Thymus (tissue), 11 donors: ENCODE data around the gene ACTN4. TPM values are rescaled to one million over a fixed set of nuclear protein-coding genes. Genes with fewer than 3 reads are reported as not detected.
A peak's percentile ranks its signal among the peaks of the same experiment; 100 is the strongest.

Experiments
- DNase-seq, 9 donors: peaks; one replicate each; pipeline ENCODE4 v3.0.0-alpha.2; 2013; ENCODE audit warnings: low spot score in 9 of 9, low read depth in 6 of 9, missing footprints in 1 of 9
- H3K27ac ChIP-seq, 2 donors: one replicate each; pipeline ENCODE4 v1.5.1; 2013; ENCODE audit warnings: control low read depth in 1 of 2, low read depth in 1 of 2, low read length in 1 of 2, mild to moderate bottlenecking in 1 of 2, moderate library complexity in 1 of 2
- H3K27me3 ChIP-seq, 2 donors: one replicate each; pipeline ENCODE4 v1.5.1; 2013; ENCODE audit warnings: low read length in 1 of 2; ENCODE audit not compliant: control insufficient read depth in 2 of 2, insufficient read depth in 1 of 2
- H3K36me3 ChIP-seq, 2 donors: one replicate each; pipeline ENCODE4 v1.5.1; 2013; ENCODE audit warnings: low read length in 1 of 2, mild to moderate bottlenecking in 1 of 2, moderate library complexity in 1 of 2; ENCODE audit not compliant: control insufficient read depth in 2 of 2, insufficient read depth in 2 of 2
- H3K4me1 ChIP-seq, 2 donors: one replicate each; pipeline ENCODE4 v1.5.1; 2013; ENCODE audit warnings: low read length in 2 of 2; ENCODE audit not compliant: control insufficient read depth in 2 of 2, insufficient read depth in 2 of 2
- H3K4me3 ChIP-seq, 2 donors: one replicate each; pipeline ENCODE4 v1.5.1; 2013; ENCODE audit warnings: low read length in 2 of 2, control low read depth in 1 of 2, mild to moderate bottlenecking in 1 of 2
- H3K9me3 ChIP-seq, 2 donors: one replicate each; pipeline ENCODE4 v1.5.1; 2013; ENCODE audit warnings: low read length in 1 of 2, mild to moderate bottlenecking in 1 of 2; ENCODE audit not compliant: control insufficient read depth in 2 of 2, insufficient read depth in 1 of 2
- WGBS: extraction: QIAGEN DNeasy Blood & Tissue Kit; methylation state at CpG from one replicate; pipeline ENCODE4 v1.1.7; 2013; 5-methylcytosine and 5-hydroxymethylcytosine counted together
- polyA plus RNA-seq: library from polyadenylated mRNA; stranded (reverse); fragments of 200-250 nt; gene quantifications from one replicate; pipeline ENCODE4 v1.2.3, GENCODE V29; 2013
- total RNA-seq: library from RNA; stranded (reverse); fragments of 120-200 nt; gene quantifications from one replicate; pipeline ENCODE4 v1.2.4, GENCODE V29; 2013
- donor health status: healthy.

The ACTN4 gene
- total and polyA plus RNA-seq, 2 donors, result 23.8 to 124 TPM

- WGBS, result 61% methylated on average over 10 of the region's 10 CpGs
- peaks cover 0 to 9% of the 10 kb centered on the region in 2 donors for H3K27me3 ChIP-seq
- peaks cover 9 to 48% of the 10 kb centered on the region in 2 donors for H3K4me1 ChIP-seq
- peak overlapping the region; percentile 19 to 64 for H3K27ac ChIP-seq
- peaks cover 0 to 3% of the 10 kb centered on the region in 2 donors for H3K9me3 ChIP-seq
- H3K4me3 ChIP-seq, result no peak overlapping the region
- no peaks in the 10 kb centered on the region for H3K36me3 ChIP-seq
- DNase-seq, result no peak
These were observed 38.4 kb downstream of the ACTN4 start for GRCh38 chr19:38685666-38686529.

DNA sequence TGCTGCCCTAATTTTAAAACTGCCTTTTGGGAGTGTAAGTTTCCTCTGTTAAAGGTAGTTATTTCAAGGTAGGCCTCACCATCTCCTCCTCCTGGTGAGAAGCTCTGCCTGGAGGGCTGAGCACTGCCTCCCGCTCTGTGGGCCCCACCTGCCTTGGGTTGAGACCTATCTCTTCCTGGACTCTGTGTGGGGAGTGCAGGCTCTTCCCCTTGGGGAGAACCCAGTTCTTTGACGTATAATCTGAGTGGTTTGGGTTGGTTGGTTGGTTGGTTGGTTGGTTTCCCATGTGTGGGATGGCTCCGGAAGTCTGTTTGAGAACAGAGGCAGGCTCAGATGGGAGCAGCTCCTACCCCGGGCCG, 39.1 kb downstream of the ACTN4 start:
- Histone ChIP-seq H3K27ac (peak overlapping the region in 1 of 2 donors; percentile 64), H3K4me1 (peaks cover 7 to 41% of the 10 kb centered on the region in 2 donors), H3K36me3 (no peaks in the 10 kb centered on the region), H3K27me3 (peaks cover 0 to 6% of the 10 kb centered on the region in 2 donors), H3K9me3 (peaks cover 0 to 3% of the 10 kb centered on the region in 2 donors), H3K4me3 (no peak overlapping the region)
- 9% methylated on average over 5 of the region's 5 CpGs for WGBS
- DNase-seq, result peak in 1 of 9 donors; percentile 58

GRCh38 chr19:38687837-38688378, 40.5 kb downstream of the ACTN4 start:
- DNase-seq, result no peak
- Histone ChIP-seq H3K36me3 (peaks cover 0 to 5% of the 10 kb centered on the region in 2 donors), H3K27me3 (peaks cover 0 to under 1% of the 10 kb centered on the region in 2 donors), H3K9me3 (no peaks in the 10 kb centered on the region), H3K27ac (no peak overlapping the region), H3K4me3 (no peak overlapping the region), H3K4me1 (peaks cover 7 to 38% of the 10 kb centered on the region in 2 donors)
- WGBS, result 97% methylated on average over 7 of the region's 7 CpGs

- WGBS, result 97% methylated on average over 14 of the region's 14 CpGs
- Histone ChIP-seq H3K4me1 (peaks cover 7 to 36% of the 10 kb centered on the region in 2 donors), H3K27ac (no peak overlapping the region), H3K4me3 (no peak overlapping the region), H3K27me3 (peaks cover 2 to 11% of the 10 kb centered on the region in 2 donors), H3K36me3 (peaks cover 0 to 7% of the 10 kb centered on the region in 2 donors), H3K9me3 (no peaks in the 10 kb centered on the region)
- no peak for DNase-seq
These were observed 42.7 kb downstream of the ACTN4 start for GRCh38 chr19:38690146-38690545.

DNA sequence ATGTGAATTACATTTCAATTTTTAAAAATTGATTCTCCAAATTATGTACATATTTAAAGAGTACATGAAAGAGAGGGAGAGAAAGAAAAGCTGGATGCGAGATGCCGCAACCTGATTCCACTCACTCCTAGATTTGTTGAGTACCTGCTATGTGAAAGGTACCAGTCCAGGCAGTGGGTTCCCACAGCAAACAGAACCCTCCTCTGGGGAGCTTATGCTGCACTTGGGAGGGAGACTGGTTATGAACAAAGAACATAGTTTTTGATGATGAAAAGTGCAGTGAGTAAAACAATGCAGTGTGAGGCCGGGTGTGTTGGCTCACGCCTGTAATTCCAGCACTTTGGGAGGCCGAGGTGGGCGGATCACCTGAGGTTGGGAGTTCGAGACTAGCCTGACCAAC, 43.4 kb downstream of the ACTN4 start:
- H3K27ac ChIP-seq, result no peak overlapping the region
- H3K9me3 ChIP-seq, result no peaks in the 10 kb centered on the region
- peaks cover 2 to 11% of the 10 kb centered on the region in 2 donors for H3K27me3 ChIP-seq
- peaks cover 0 to 7% of the 10 kb centered on the region in 2 donors for H3K36me3 ChIP-seq
- peaks cover 7 to 29% of the 10 kb centered on the region in 2 donors for H3K4me1 ChIP-seq
- no peak for DNase-seq
- no peak overlapping the region for H3K4me3 ChIP-seq
- WGBS, result 89% methylated on average over 7 of the region's 7 CpGs

GRCh38 chr19:38691938-38692457, 44.5 kb downstream of the ACTN4 start:
- Histone ChIP-seq H3K9me3 (no peaks in the 10 kb centered on the region), H3K4me3 (no peak overlapping the region), H3K27ac (no peak overlapping the region), H3K36me3 (peaks cover 0 to 7% of the 10 kb centered on the region in 2 donors), H3K27me3 (peaks cover 2 to 11% of the 10 kb centered on the region in 2 donors), H3K4me1 (peaks cover 0 to 19% of the 10 kb centered on the region in 2 donors)
- DNase-seq, result no peak
- WGBS, result 88% methylated on average over 15 of the region's 15 CpGs

DNA sequence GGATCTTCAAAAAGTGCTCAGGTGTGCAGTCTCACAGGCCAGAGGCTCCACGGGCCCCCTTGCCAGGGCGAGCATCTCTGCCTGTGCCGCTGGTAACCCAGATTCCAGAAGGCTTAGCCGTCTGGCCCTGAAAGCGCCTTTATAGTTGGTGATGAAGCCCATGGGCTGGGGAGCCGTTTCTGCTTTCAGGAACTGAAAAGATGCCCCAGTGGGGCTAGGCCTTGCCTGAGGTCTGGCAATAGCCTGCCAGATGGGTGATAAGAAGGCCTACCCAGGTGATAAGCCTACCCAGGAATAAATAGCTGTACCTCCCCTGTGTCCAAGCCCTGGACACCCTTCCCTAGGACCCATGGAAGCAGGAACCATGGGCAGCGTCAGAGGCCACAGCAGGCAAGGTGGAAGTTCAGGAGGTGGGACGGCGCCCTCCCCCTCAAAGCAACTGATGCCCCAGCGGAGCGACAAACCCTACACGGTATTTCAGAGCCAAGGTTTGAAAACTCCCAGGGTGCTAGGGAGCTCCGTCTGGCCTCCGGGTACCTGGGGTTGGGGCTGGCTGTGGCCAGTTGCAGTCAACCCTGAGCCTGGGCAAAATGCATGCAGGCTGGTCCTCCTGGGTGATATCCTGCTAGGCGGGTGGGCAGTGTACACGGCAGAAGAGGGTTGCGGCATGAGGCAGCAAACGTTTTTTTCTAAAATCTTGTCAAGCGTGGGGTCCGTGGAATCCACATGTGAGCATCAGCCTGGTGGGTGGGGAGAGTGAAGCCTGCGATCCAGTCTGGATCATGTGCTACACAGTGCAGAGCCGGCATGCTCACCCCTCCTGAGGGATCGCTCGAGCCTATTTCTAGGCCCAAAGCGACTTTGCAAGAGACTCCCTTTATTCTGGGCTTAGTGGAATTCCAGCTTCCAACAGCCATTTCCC, 45.3 kb downstream of the ACTN4 start:
- H3K36me3 ChIP-seq, result peaks cover 0 to 7% of the 10 kb centered on the region in 2 donors
- DNase-seq, result no peak
- 89% methylated on average over 25 of the region's 25 CpGs for WGBS
- H3K4me3 ChIP-seq, result no peak overlapping the region
- no peaks in the 10 kb centered on the region for H3K9me3 ChIP-seq
- H3K27me3 ChIP-seq, result peaks cover 2 to 13% of the 10 kb centered on the region in 2 donors
- H3K27ac ChIP-seq, result peak overlapping the region in 1 of 2 donors; percentile 4
- peaks cover 0 to 23% of the 10 kb centered on the region in 2 donors for H3K4me1 ChIP-seq

DNA sequence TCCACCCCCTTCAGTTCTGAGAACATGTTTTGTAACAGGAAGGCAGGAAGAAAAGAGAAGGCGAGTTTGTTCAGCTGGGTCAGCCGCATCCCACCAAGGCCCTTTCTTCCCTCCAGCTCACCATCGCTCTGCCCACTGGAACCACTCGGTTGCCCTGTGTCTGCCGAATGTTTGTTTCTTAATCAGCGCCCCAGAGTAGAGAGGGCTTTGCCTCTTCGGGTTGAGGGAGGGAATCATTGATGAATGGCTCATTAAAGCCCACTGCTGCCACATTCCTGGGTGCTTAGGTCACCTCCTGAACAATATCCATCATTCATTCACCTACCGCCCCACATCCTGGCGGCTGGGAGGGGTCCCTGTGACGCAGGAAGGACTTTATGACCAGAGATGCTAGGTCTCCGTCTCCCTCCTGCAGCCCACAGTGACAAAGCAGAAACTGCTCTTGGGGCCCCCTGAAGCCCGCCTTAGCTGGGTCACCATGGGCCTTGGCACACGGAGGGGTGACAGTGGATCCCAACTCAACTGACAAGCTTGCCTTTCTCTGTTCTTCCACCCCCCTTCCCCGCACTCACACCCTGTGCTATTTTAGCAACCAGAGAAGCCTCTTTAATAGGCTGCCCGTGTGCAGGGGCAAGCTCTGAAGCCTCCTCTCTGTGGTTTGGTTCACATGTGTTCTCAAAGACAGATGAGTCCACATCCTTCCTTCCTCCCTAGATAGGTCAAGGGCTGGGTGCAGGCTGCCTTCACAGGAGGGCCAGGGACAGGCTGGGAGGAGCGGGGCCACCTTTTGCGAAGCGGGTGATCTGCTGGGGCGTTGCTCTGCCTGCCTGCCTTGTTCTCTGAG, 46.2 kb downstream of the ACTN4 start:
- no peak overlapping the region for H3K4me3 ChIP-seq
- H3K9me3 ChIP-seq, result no peaks in the 10 kb centered on the region
- H3K27me3 ChIP-seq, result peaks cover 2 to 13% of the 10 kb centered on the region in 2 donors
- H3K27ac ChIP-seq, result peak overlapping the region in 1 of 2 donors; percentile 4
- DNase-seq, result no peak
- 24% methylated on average over 19 of the region's 19 CpGs for WGBS
- peaks cover 0 to 25% of the 10 kb centered on the region in 2 donors for H3K4me1 ChIP-seq
- H3K36me3 ChIP-seq, result peaks cover 0 to 7% of the 10 kb centered on the region in 2 donors
